SK-N-SH (cell line): ENCODE measurements around the gene MKRN1. TPM values are rescaled to one million over a fixed set of nuclear protein-coding genes. Genes with fewer than 3 reads are reported as not detected.

Experiments used
- CTCF ChIA-PET: fragments of 300-600, 350-600 bp; formaldehyde crosslinking; extraction: SDS; loops from one replicate; lab custom pipeline; 2021; lab: Yijun Ruan, JAX
- POLR2A ChIA-PET: fragments of 350-600 bp; sonication (Branson Sonifier 250); formaldehyde crosslinking; extraction: SDS; loops from one replicate; lab custom pipeline; 2020; ENCODE audit warnings: antibody characterized with exemption, inconsistent platforms; lab: Yijun Ruan, JAX
- DNase-seq: peaks from one replicate; pipeline ENCODE4 v3.0.0; 2012
- H2AFZ ChIP-seq: fragments of 200-600 bp; sonication (generic); 2 replicates; pipeline ENCODE4 v1.8.1; 2016; ENCODE audit warnings: antibody characterized with exemption, mild to moderate bottlenecking, low read depth
- H3F3A ChIP-seq: fragments of 200-600 bp; sonication (generic); replicated peaks from 2 replicates; pipeline ENCODE3; 2016; ENCODE audit warnings: antibody characterized with exemption, mild to moderate bottlenecking; ENCODE audit not compliant: insufficient read depth
- H3K27ac ChIP-seq, 2 experiments: fragments of 200-500 bp in 1 of 2; fragments of 200-600 bp in 1 of 2; sonication (Bioruptor generic) in 1 of 2; sonication (generic), shearing (Covaris generic) in 1 of 2; 2 replicates each; pipeline versions ENCODE4 v1.5.1 to v1.6.1; 2014 to 2016; ENCODE audit warnings: low read depth in 2 of 2, inconsistent platforms in 1 of 2, low read length in 1 of 2, mild to moderate bottlenecking in 1 of 2, mixed read lengths in 1 of 2
- H3K27me3 ChIP-seq: fragments of 200-600 bp; sonication (generic), shearing (Covaris generic); 2 replicates; pipeline ENCODE4 v1.6.1; 2016; ENCODE audit warnings: mixed run types; ENCODE audit not compliant: insufficient read depth
- H3K36me3 ChIP-seq, 2 experiments: fragments of 200-500 bp in 1 of 2; fragments of 200-600 bp in 1 of 2; sonication (Bioruptor generic) in 1 of 2; sonication (generic) in 1 of 2; replicated peaks in 1 of 2; 2 replicates each; pipeline versions ENCODE3 to v1.5.1; 2014 to 2016; ENCODE audit warnings: low read length in 1 of 2, mild to moderate bottlenecking in 1 of 2; ENCODE audit not compliant: insufficient read depth in 2 of 2, control insufficient read depth in 1 of 2
- H3K4me1 ChIP-seq, 2 experiments: fragments of 200-500 bp in 1 of 2; fragments of 200-600 bp in 1 of 2; sonication (Bioruptor generic) in 1 of 2; sonication (generic), shearing (Covaris generic) in 1 of 2; 2 replicates each; pipeline versions ENCODE4 v1.5.1 to v1.6.1; 2014 to 2016; ENCODE audit warnings: low read depth in 1 of 2, low read length in 1 of 2, mixed run types in 1 of 2; ENCODE audit not compliant: insufficient read depth in 2 of 2, control insufficient read depth in 1 of 2
- H3K4me2 ChIP-seq: fragments of 200-600 bp; sonication (generic), shearing (Covaris generic); 2 replicates; pipeline ENCODE4 v1.6.1; 2017; ENCODE audit warnings: mixed run types
- H3K4me3 ChIP-seq, 2 experiments: fragments of 200-500 bp in 1 of 2; fragments of 200-600 bp in 1 of 2; sonication (Bioruptor generic) in 1 of 2; sonication (generic), shearing (Covaris generic) in 1 of 2; 2 replicates each; pipeline versions ENCODE4 v1.5.1 to v1.8.1; 2014 to 2016; ENCODE audit warnings: low read depth in 2 of 2, inconsistent platforms in 1 of 2, low read length in 1 of 2, mild to moderate bottlenecking in 1 of 2, mixed read lengths in 1 of 2, moderate library complexity in 1 of 2
- H3K79me2 ChIP-seq: fragments of 200-600 bp; sonication (generic); 2 replicates; pipeline ENCODE4 v1.8.1; 2017; ENCODE audit warnings: mild to moderate bottlenecking; ENCODE audit not compliant: insufficient read depth
- H3K9ac ChIP-seq: fragments of 200-600 bp; sonication (generic); 2 replicates; pipeline ENCODE4 v1.6.1; 2017; ENCODE audit warnings: mixed run types
- H3K9me2 ChIP-seq: fragments of 200-600 bp; sonication (generic); 2 replicates; pipeline ENCODE4 v1.6.1; 2017; ENCODE audit warnings: mixed run types
- H3K9me3 ChIP-seq: fragments of 200-600 bp; sonication (generic); 2 replicates; pipeline ENCODE4 v1.6.1; 2017; ENCODE audit warnings: mixed run types, mild to moderate bottlenecking, moderate library complexity
- H4K20me1 ChIP-seq: fragments of 200-600 bp; sonication (generic); 2 replicates; pipeline ENCODE4 v1.6.1; 2017; ENCODE audit warnings: mild to moderate bottlenecking, mixed run types; ENCODE audit not compliant: insufficient read depth
- CHD2 ChIP-seq: fragments of 150-350 bp; IDR thresholded peaks from 2 replicates; pipeline ENCODE4 v1.6.1; 2018; ENCODE audit warnings: low read length; ENCODE audit not compliant: partially characterized antibody
- FOXM1 ChIP-seq: IDR thresholded peaks from 2 replicates; pipeline ENCODE4 v1.4.0; 2012; ENCODE audit warnings: low read depth, mild to moderate bottlenecking
- GABPA ChIP-seq: IDR thresholded peaks from 2 replicates; pipeline ENCODE4 v1.4.0; 2012; ENCODE audit warnings: low read depth, mild to moderate bottlenecking
- MXI1 ChIP-seq: IDR thresholded peaks from 2 replicates; pipeline ENCODE4 v1.6.1; 2012; ENCODE audit warnings: mild to moderate bottlenecking, low read depth, low read length, improper control_type of control experiment
- NFIC ChIP-seq: IDR thresholded peaks from 2 replicates; pipeline ENCODE4 v1.4.0; 2012; ENCODE audit warnings: borderline replicate concordance
- RAD21 ChIP-seq: IDR thresholded peaks from 2 replicates; pipeline ENCODE4 v1.6.1; 2012; ENCODE audit warnings: mild to moderate bottlenecking, low read length
- SIN3A ChIP-seq: IDR thresholded peaks from 2 replicates; pipeline ENCODE4 v1.6.1; 2012; ENCODE audit warnings: low read depth, mild to moderate bottlenecking, low read length, moderate library complexity, borderline replicate concordance
- TAF1 ChIP-seq: IDR thresholded peaks from 2 replicates; pipeline ENCODE4 v1.6.1; 2012; ENCODE audit warnings: low read depth, mild to moderate bottlenecking, low read length, moderate library complexity, borderline replicate concordance
- USF2 ChIP-seq: fragments of 150-350 bp; IDR thresholded peaks from 2 replicates; pipeline ENCODE4 v1.6.1; 2017; ENCODE audit warnings: antibody characterized with exemption, low read length, low read depth, borderline replicate concordance
- WGBS: methylation state at CpG from one replicate; pipeline ENCODE4 v1.1.6; 2017; ENCODE audit warnings: low lambda C conversion rate; 5-methylcytosine and 5-hydroxymethylcytosine counted together
- polyA plus RNA-seq, 3 experiments: library from polyadenylated mRNA; depleted of rRNA; stranded (reverse); fragments of >200 nt; gene quantifications; 2 replicates each; pipeline ENCODE4 v1.2.3, GENCODE V29; 2012
- TF ChIP-seq, protein P1 (sequence below): IDR thresholded peaks from 2 replicates; pipeline ENCODE4 v1.4.0; 2012; ENCODE audit warnings: low read depth, borderline replicate concordance
- TF ChIP-seq, protein P2 (sequence below): fragments of 150-350 bp; IDR thresholded peaks from 2 replicates; pipeline ENCODE4 v1.6.1; 2016; ENCODE audit warnings: mild to moderate bottlenecking, low read depth, low read length

MKRN1 gene
- polyA plus RNA-seq, 1 of the 3 experiments (the other 2 are of a cell fraction), result 53.5 TPM

GRCh38 chr7:140425718-140426117 is 53.6 kb downstream of the MKRN1 start:
- H3K4me1 ChIP-seq, result no peaks in the 10 kb centered on the region
- H3K36me3 ChIP-seq, result no peaks in the 10 kb centered on the region
- H3K79me2 ChIP-seq, result no peaks in the 10 kb centered on the region
- H3K9ac ChIP-seq, result no peak overlapping the region
- no peak overlapping the region for H2AFZ ChIP-seq
- H3K27me3 ChIP-seq, result peaks cover 18% of the 10 kb centered on the region; the same call in 1 of the 2 replicates
- DNase-seq, result no peak
- ChIA-PET POLR2A (no interaction called here), CTCF (interaction anchor here (1.4 to 2.5 kb wide), 2 partner anchors 13 to 228 kb away, joined by 4 to 7 read pairs; no protein-coding TSS in a partner anchor)
- no peaks in the 10 kb centered on the region for H3F3A ChIP-seq
- H3K4me2 ChIP-seq, result no peak overlapping the region
- WGBS, result 71% methylated on average over 12 of the region's 12 CpGs
- no peak overlapping the region for H3K27ac ChIP-seq
- TF ChIP-seq TAF1 (no peak), USF2 (no peak), CHD2 (no peak), FOXM1 (no peak)
- H3K9me3 ChIP-seq, result no peaks in the 10 kb centered on the region
- no peak overlapping the region for H3K4me3 ChIP-seq
- no peaks in the 10 kb centered on the region for H4K20me1 ChIP-seq
- H3K9me2 ChIP-seq, result no peaks in the 10 kb centered on the region

DNA sequence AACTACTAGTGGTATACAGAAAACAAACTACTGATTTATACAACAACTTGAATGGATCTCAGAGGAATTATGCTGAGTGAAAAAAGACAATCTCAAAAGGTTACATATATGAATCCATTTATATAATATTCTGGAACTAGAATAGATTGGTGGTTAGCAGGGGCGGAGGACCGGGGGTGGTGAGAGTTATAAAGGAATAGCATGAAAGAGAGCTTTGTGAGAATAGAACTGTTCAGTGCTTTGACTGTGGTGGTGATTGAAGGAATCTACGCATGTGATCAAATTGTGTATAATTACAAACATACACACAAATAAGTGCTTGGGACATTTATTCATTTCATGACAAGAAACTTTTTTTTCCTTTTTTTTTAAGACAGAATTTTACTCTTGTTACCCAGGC is 55.8 kb downstream of the MKRN1 start:
- Histone ChIP-seq H3K9ac (no peak overlapping the region), H4K20me1 (no peaks in the 10 kb centered on the region), H3K36me3 (no peaks in the 10 kb centered on the region), H3K9me3 (no peaks in the 10 kb centered on the region), H3K27ac (no peak overlapping the region), H3K27me3 (peaks cover 27% of the 10 kb centered on the region; the same call in 1 of the 2 replicates), H2AFZ (no peak overlapping the region), H3F3A (no peaks in the 10 kb centered on the region), H3K4me2 (no peak overlapping the region), H3K4me3 (no peak overlapping the region), H3K79me2 (no peaks in the 10 kb centered on the region), H3K4me1 (no peaks in the 10 kb centered on the region), H3K9me2 (no peaks in the 10 kb centered on the region)
- POLR2A ChIA-PET, result no interaction called here
- DNase-seq, result no peak
- CTCF ChIA-PET, result interaction anchor here (0.6 kb wide), 2 partner anchors 126 to 135 kb away, joined by 3 to 4 read pairs; no protein-coding TSS in a partner anchor
- WGBS, result 84% methylated on average over 3 of the region's 3 CpGs
- TF ChIP-seq MXI1, result no peak
- TF ChIP-seq, protein P1, sequence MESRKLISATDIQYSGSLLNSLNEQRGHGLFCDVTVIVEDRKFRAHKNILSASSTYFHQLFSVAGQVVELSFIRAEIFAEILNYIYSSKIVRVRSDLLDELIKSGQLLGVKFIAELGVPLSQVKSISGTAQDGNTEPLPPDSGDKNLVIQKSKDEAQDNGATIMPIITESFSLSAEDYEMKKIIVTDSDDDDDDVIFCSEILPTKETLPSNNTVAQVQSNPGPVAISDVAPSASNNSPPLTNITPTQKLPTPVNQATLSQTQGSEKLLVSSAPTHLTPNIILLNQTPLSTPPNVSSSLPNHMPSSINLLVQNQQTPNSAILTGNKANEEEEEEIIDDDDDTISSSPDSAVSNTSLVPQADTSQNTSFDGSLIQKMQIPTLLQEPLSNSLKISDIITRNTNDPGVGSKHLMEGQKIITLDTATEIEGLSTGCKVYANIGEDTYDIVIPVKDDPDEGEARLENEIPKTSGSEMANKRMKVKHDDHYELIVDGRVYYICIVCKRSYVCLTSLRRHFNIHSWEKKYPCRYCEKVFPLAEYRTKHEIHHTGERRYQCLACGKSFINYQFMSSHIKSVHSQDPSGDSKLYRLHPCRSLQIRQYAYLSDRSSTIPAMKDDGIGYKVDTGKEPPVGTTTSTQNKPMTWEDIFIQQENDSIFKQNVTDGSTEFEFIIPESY, result no peak
- TF ChIP-seq SIN3A, result no peak
- TF ChIP-seq GABPA, result no peak
- TF ChIP-seq USF2, result no peak
- no peak for TF ChIP-seq RAD21
- no peak for TF ChIP-seq NFIC
- TF ChIP-seq, protein P2, sequence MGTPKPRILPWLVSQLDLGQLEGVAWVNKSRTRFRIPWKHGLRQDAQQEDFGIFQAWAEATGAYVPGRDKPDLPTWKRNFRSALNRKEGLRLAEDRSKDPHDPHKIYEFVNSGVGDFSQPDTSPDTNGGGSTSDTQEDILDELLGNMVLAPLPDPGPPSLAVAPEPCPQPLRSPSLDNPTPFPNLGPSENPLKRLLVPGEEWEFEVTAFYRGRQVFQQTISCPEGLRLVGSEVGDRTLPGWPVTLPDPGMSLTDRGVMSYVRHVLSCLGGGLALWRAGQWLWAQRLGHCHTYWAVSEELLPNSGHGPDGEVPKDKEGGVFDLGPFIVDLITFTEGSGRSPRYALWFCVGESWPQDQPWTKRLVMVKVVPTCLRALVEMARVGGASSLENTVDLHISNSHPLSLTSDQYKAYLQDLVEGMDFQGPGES, result no peak
